ENCODE results near the gene RGS3.

Gene RGS3

GRCh38 chr9:113644321-113644720, 180.8 kb downstream of the RGS3 start:
- H3K4me1 ChIP-seq = peaks cover 0 to 7% (median 5%) of the 10 kb centered on the region in 4 donors
- TF ChIP-seq CTCF (IDR thresholded peaks at IDR 0.05) = no peak
- intact Hi-C loops (cut with DNase I; ENCODE audit: low total_unique reads) = no loop called here
- DNase-seq = no peak
- no peaks in the 10 kb centered on the region for H3K36me3 ChIP-seq
- H3K4me3 ChIP-seq = no peak overlapping the region
- H3K27ac ChIP-seq = no peak overlapping the region
- no peaks in the 10 kb centered on the region for H3K27me3 ChIP-seq
- no peaks in the 10 kb centered on the region for H3K9me3 ChIP-seq

- intact Hi-C loops (cut with DNase I; ENCODE audit: low total_unique reads) = no loop called here
- Histone ChIP-seq H3K27me3 (no peaks in the 10 kb centered on the region), H3K4me3 (no peak overlapping the region), H3K9me3 (no peaks in the 10 kb centered on the region), H3K27ac (no peak overlapping the region), H3K4me1 (peaks cover 0 to 8% (median 5%) of the 10 kb centered on the region in 4 donors), H3K36me3 (no peaks in the 10 kb centered on the region)
- no peak for TF ChIP-seq CTCF (IDR thresholded peaks at IDR 0.05)
- no peak for DNase-seq
Measured at GRCh38 chr9:113645227-113645977, 181.9 kb downstream of the RGS3 start.

GRCh38 chr9:113645978-113646253, 182.4 kb downstream of the RGS3 start:
- no peak overlapping the region for H3K27ac ChIP-seq
- H3K4me1 ChIP-seq = peaks cover 0 to 8% (median 5%) of the 10 kb centered on the region in 4 donors
- no peak overlapping the region for H3K4me3 ChIP-seq
- intact Hi-C loops (cut with DNase I; ENCODE audit: low total_unique reads) = no loop called here
- DNase-seq = no peak
- no peaks in the 10 kb centered on the region for H3K9me3 ChIP-seq
- H3K36me3 ChIP-seq = no peaks in the 10 kb centered on the region
- no peaks in the 10 kb centered on the region for H3K27me3 ChIP-seq
- TF ChIP-seq CTCF (IDR thresholded peaks at IDR 0.05) = no peak

GRCh38 chr9:113646491-113646890, 183.0 kb downstream of the RGS3 start:
- H3K4me1 ChIP-seq = peaks cover 0 to 8% (median 5%) of the 10 kb centered on the region in 4 donors
- intact Hi-C loops (cut with DNase I; ENCODE audit: low total_unique reads) = no loop called here
- H3K27ac ChIP-seq = no peak overlapping the region
- no peak for TF ChIP-seq CTCF (IDR thresholded peaks at IDR 0.05)
- no peaks in the 10 kb centered on the region for H3K27me3 ChIP-seq
- no peaks in the 10 kb centered on the region for H3K36me3 ChIP-seq
- no peak overlapping the region for H3K4me3 ChIP-seq
- peak in 1 of 2 donors; percentile 4 for DNase-seq
- H3K9me3 ChIP-seq = no peaks in the 10 kb centered on the region

Data from tibial artery (tissue), 4 donors.